ENCODE measurements around the gene BCAR3.

BCAR3 gene

GRCh38 chr1:93615582-93616150, 66.0 kb downstream of the BCAR3 start:
- DNase-seq (ENCODE audit: low read depth) = no peak

GRCh38 chr1:93614986-93615581, 66.6 kb downstream of the BCAR3 start:
- no peak for DNase-seq (ENCODE audit: low read depth)

GRCh38 chr1:93614541-93614940, 67.1 kb downstream of the BCAR3 start:
- DNase-seq (ENCODE audit: low read depth) = no peak

- DNase-seq (ENCODE audit: low read depth) = no peak
These were observed 67.7 kb downstream of the BCAR3 start for GRCh38 chr1:93613898-93614297.

GRCh38 chr1:93612510-93612909, 69.1 kb downstream of the BCAR3 start:
- DNase-seq (ENCODE audit: low read depth) = no peak

GRCh38 chr1:93611668-93612067, 70.0 kb downstream of the BCAR3 start:
- DNase-seq (ENCODE audit: low read depth) = no peak

- DNase-seq (ENCODE audit: low read depth) = no peak
These were observed 72.1 kb downstream of the BCAR3 start for GRCh38 chr1:93609536-93609935.

- no peak for DNase-seq (ENCODE audit: low read depth)
These were observed 73.2 kb downstream of the BCAR3 start for GRCh38 chr1:93608187-93609109.

- no peak for DNase-seq (ENCODE audit: low read depth)
These were observed 73.8 kb downstream of the BCAR3 start for GRCh38 chr1:93607814-93608186.

- no peak for DNase-seq (ENCODE audit: low read depth)
These were observed 75.7 kb downstream of the BCAR3 start for GRCh38 chr1:93605812-93606512.

GRCh38 chr1:93605026-93605568, 76.5 kb downstream of the BCAR3 start:
- DNase-seq (ENCODE audit: low read depth) = no peak

GRCh38 chr1:93604411-93604810, 77.2 kb downstream of the BCAR3 start:
- no peak for DNase-seq (ENCODE audit: low read depth)

- no peak for DNase-seq (ENCODE audit: low read depth)
These were observed 78.0 kb downstream of the BCAR3 start for GRCh38 chr1:93603601-93604000.

GRCh38 chr1:93603106-93603505, 78.5 kb downstream of the BCAR3 start:
- DNase-seq (ENCODE audit: low read depth) = no peak

- DNase-seq (ENCODE audit: low read depth) = no peak
These were observed 79.5 kb downstream of the BCAR3 start for GRCh38 chr1:93602101-93602500.

GRCh38 chr1:93601686-93602085, 80.0 kb downstream of the BCAR3 start:
- DNase-seq (ENCODE audit: low read depth) = no peak

GRCh38 chr1:93600663-93601062, 81.0 kb downstream of the BCAR3 start:
- DNase-seq (ENCODE audit: low read depth) = no peak

- DNase-seq (ENCODE audit: low read depth) = no peak
These were observed 82.2 kb downstream of the BCAR3 start for GRCh38 chr1:93599479-93599878.

GRCh38 chr1:93598861-93599439, 82.7 kb downstream of the BCAR3 start:
- DNase-seq (ENCODE audit: low read depth) = no peak

GRCh38 chr1:93598396-93598795, 83.2 kb downstream of the BCAR3 start:
- DNase-seq (ENCODE audit: low read depth) = no peak

GRCh38 chr1:93597709-93598108, 83.9 kb downstream of the BCAR3 start:
- no peak for DNase-seq (ENCODE audit: low read depth)
